ENCODE results near the gene AGL. TPM values are rescaled to one million over a fixed set of nuclear protein-coding genes. Genes with fewer than 3 reads are reported as not detected.

AGL gene
- total and polyA plus RNA-seq, 4 experiments from 2014 or later, result 9.0 to 20.5 (median 15.0) TPM

DNA sequence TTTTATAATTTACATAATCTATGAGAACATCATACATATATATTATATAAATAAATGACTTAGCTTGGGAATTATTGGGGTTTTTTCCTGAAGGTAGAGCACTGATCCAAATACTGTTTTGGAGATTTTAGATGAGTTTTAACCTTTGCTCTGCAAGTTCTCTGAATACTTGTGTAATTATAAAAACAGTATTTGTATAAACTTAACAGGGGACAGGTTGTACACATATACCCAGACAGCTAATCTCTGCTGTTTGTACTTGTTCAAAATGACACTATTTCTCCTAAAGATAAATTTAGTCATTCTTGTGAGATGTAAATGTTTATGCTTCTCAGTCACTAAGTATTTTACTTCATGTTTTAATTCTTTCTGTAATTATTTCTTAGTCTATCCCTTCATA is 8.7 kb downstream of the AGL start:
- H3K27ac ChIP-seq (ENCODE audit: low read depth, low read length), result no peak overlapping the region
- H3K36me3 ChIP-seq (ENCODE audit: insufficient read depth, low read length), result peaks cover 4% of the 10 kb centered on the region
- Mint-ChIP-seq H3K9me3 (no peaks in the 10 kb centered on the region), H3K27me3 (no peaks in the 10 kb centered on the region), H3K27ac (no peak overlapping the region), H3K4me3 (no peak overlapping the region), H3K36me3 (peaks cover 23 to 24% of the 10 kb centered on the region in 2 donors), H3K4me1 (no peaks in the 10 kb centered on the region)
- intact Hi-C loops (cut with micrococcal nuclease), result no loop called here
- no peaks in the 10 kb centered on the region for H3K27me3 ChIP-seq (ENCODE audit: insufficient read depth, low read length)
- DNase-seq, result no peak
- CTCF ChIA-PET (ENCODE audit: partially characterized antibody), result interaction anchor here (1.2 kb wide), 1 partner anchor 9 kb away, joined by 4 read pairs; no protein-coding TSS in a partner anchor
- H3K9me3 ChIP-seq (ENCODE audit: control insufficient read depth in 1 of 2, low read length in 2 of 2), result no peaks in the 10 kb centered on the region
- H3K4me3 ChIP-seq (ENCODE audit: low read length in 2 of 2), result no peak overlapping the region
- no peaks in the 10 kb centered on the region for H3K4me1 ChIP-seq (ENCODE audit: insufficient read depth, low read length)
- POLR2A ChIA-PET (ENCODE audit: partially characterized antibody), result interaction anchor here (0.6 kb wide), 1 partner anchor 9 kb away, joined by 3 read pairs; the partner anchor contains the start of gene AGL

DNA sequence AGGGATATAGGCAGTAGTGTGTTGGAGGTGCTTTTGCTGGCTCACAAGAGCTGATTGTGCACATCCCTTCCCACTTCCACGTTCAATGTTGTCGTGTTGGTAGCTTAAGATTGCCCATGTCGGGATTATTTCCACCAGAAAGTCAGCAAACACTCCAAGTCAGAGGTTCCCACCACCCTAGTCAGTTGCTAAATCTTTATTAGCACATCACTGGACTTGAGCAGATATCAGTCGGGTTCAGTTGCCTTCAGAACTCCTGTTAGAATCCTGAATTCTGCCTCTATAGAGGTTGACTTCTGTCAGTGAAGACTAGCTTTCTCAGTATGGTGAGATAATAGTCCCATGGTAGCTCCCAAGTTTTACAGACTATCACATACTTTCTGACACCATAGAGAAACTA is 10.5 kb downstream of the AGL start:
- intact Hi-C loops (cut with micrococcal nuclease), result no loop called here
- ChIA-PET CTCF (ENCODE audit: partially characterized antibody) (no interaction called here), POLR2A (ENCODE audit: partially characterized antibody) (no interaction called here)
- no peak overlapping the region for H3K27ac ChIP-seq (ENCODE audit: low read depth, low read length)
- no peaks in the 10 kb centered on the region for H3K4me1 Mint-ChIP-seq
- peaks cover 30 to 34% of the 10 kb centered on the region in 2 donors for H3K36me3 Mint-ChIP-seq
- H3K27me3 ChIP-seq (ENCODE audit: insufficient read depth, low read length), result no peaks in the 10 kb centered on the region
- no peak overlapping the region for H3K4me3 Mint-ChIP-seq
- H3K27ac Mint-ChIP-seq, result no peak overlapping the region
- H3K27me3 Mint-ChIP-seq, result no peaks in the 10 kb centered on the region
- no peak overlapping the region for H3K4me3 ChIP-seq (ENCODE audit: low read length in 2 of 2)
- no peaks in the 10 kb centered on the region for H3K4me1 ChIP-seq (ENCODE audit: insufficient read depth, low read length)
- no peaks in the 10 kb centered on the region for H3K9me3 Mint-ChIP-seq
- H3K36me3 ChIP-seq (ENCODE audit: insufficient read depth, low read length), result peaks cover 4% of the 10 kb centered on the region
- H3K9me3 ChIP-seq (ENCODE audit: control insufficient read depth in 1 of 2, low read length in 2 of 2), result no peaks in the 10 kb centered on the region
- no peak for DNase-seq

- no peak overlapping the region for H3K4me3 Mint-ChIP-seq
- ChIA-PET CTCF (ENCODE audit: partially characterized antibody) (interaction anchor here (1.2 kb wide), 1 partner anchor 8 kb away, joined by 4 read pairs; no protein-coding TSS in a partner anchor), POLR2A (ENCODE audit: partially characterized antibody) (no interaction called here)
- H3K36me3 ChIP-seq (ENCODE audit: insufficient read depth, low read length), result no peaks in the 10 kb centered on the region
- H3K27ac Mint-ChIP-seq, result no peak overlapping the region
- H3K27me3 Mint-ChIP-seq, result no peaks in the 10 kb centered on the region
- DNase-seq, result no peak
- H3K9me3 Mint-ChIP-seq, result no peaks in the 10 kb centered on the region
- no peaks in the 10 kb centered on the region for H3K4me1 Mint-ChIP-seq
- no peaks in the 10 kb centered on the region for H3K4me1 ChIP-seq (ENCODE audit: insufficient read depth, low read length)
- no peak overlapping the region for H3K27ac ChIP-seq (ENCODE audit: low read depth, low read length)
- intact Hi-C loops (cut with micrococcal nuclease), result no loop called here
- no peaks in the 10 kb centered on the region for H3K9me3 ChIP-seq (ENCODE audit: control insufficient read depth in 1 of 2, low read length in 2 of 2)
- no peaks in the 10 kb centered on the region for H3K27me3 ChIP-seq (ENCODE audit: insufficient read depth, low read length)
- H3K36me3 Mint-ChIP-seq, result peaks cover 20 to 27% of the 10 kb centered on the region in 2 donors
- no peak overlapping the region for H3K4me3 ChIP-seq (ENCODE audit: low read length in 2 of 2)
Measured at GRCh38 chr1:99867682-99868081, 17.5 kb downstream of the AGL start.

- H3K27me3 ChIP-seq (ENCODE audit: insufficient read depth, low read length), result no peaks in the 10 kb centered on the region
- ChIA-PET POLR2A (ENCODE audit: partially characterized antibody) (no interaction called here), CTCF (ENCODE audit: partially characterized antibody) (interaction anchor here (0.7 kb wide), 1 partner anchor 41 kb away, joined by 3 read pairs; no protein-coding TSS in a partner anchor)
- intact Hi-C loops (cut with micrococcal nuclease), result no loop called here
- H3K4me3 ChIP-seq (ENCODE audit: low read length in 2 of 2), result no peak overlapping the region
- Mint-ChIP-seq H3K36me3 (peaks cover 18 to 28% of the 10 kb centered on the region in 2 donors), H3K4me1 (no peaks in the 10 kb centered on the region), H3K4me3 (no peak overlapping the region), H3K9me3 (no peaks in the 10 kb centered on the region), H3K27me3 (no peaks in the 10 kb centered on the region), H3K27ac (no peak overlapping the region)
- no peaks in the 10 kb centered on the region for H3K9me3 ChIP-seq (ENCODE audit: control insufficient read depth in 1 of 2, low read length in 2 of 2)
- no peak overlapping the region for H3K27ac ChIP-seq (ENCODE audit: low read depth, low read length)
- no peaks in the 10 kb centered on the region for H3K36me3 ChIP-seq (ENCODE audit: insufficient read depth, low read length)
- H3K4me1 ChIP-seq (ENCODE audit: insufficient read depth, low read length), result no peaks in the 10 kb centered on the region
- no peak for DNase-seq
Measured at GRCh38 chr1:99869304-99869703, 19.1 kb downstream of the AGL start.

DNA sequence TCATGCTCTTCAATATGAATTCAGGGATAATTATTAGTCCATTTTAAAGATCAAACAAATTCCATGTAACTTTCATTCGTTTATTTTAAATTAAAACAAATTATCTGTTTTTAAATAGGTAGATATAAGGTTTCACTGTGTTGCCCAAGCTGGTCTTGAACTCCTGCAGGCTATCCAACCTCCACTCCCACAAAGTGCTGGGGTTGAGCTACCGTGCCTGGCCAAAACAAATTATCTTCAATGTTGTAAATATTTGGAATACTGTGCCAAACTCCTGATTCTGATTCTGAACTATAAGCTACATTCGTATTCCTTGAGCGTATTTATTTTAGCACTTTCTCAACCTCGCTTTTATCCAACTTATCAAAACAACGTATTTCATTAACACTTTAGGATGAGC is 19.6 kb downstream of the AGL start:
- DNase-seq, result no peak
- H3K4me3 ChIP-seq (ENCODE audit: low read length in 2 of 2), result no peak overlapping the region
- no peaks in the 10 kb centered on the region for H3K27me3 Mint-ChIP-seq
- no peaks in the 10 kb centered on the region for H3K27me3 ChIP-seq (ENCODE audit: insufficient read depth, low read length)
- no peaks in the 10 kb centered on the region for H3K4me1 ChIP-seq (ENCODE audit: insufficient read depth, low read length)
- no peaks in the 10 kb centered on the region for H3K36me3 ChIP-seq (ENCODE audit: insufficient read depth, low read length)
- ChIA-PET POLR2A (ENCODE audit: partially characterized antibody) (no interaction called here), CTCF (ENCODE audit: partially characterized antibody) (no interaction called here)
- no peak overlapping the region for H3K4me3 Mint-ChIP-seq
- no peak overlapping the region for H3K27ac Mint-ChIP-seq
- H3K4me1 Mint-ChIP-seq, result no peaks in the 10 kb centered on the region
- no peaks in the 10 kb centered on the region for H3K9me3 Mint-ChIP-seq
- no peak overlapping the region for H3K27ac ChIP-seq (ENCODE audit: low read depth, low read length)
- intact Hi-C loops (cut with micrococcal nuclease), result no loop called here
- peaks cover 14 to 24% of the 10 kb centered on the region in 2 donors for H3K36me3 Mint-ChIP-seq
- no peaks in the 10 kb centered on the region for H3K9me3 ChIP-seq (ENCODE audit: control insufficient read depth in 1 of 2, low read length in 2 of 2)

DNA sequence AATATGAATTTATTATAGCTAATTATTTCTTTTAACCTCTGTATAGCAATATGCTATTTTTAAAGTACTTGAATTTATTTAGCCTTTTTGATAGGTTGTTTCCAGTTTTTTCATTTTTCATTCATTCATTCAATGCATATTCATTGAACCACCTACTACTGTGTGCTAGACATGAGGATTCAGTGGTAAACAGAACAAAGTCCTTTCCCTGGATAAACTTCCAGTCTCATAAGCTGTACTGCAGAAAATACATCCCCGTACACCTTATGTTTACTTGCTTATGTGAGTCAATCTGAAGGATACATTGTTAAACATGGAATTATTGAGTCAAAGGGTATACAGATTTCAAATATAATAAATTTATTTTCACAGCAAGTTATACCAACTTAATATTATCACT is 21.9 kb downstream of the AGL start:
- no peak overlapping the region for H3K4me3 Mint-ChIP-seq
- Histone ChIP-seq H3K27me3 (ENCODE audit: insufficient read depth, low read length) (no peaks in the 10 kb centered on the region), H3K4me1 (ENCODE audit: insufficient read depth, low read length) (no peaks in the 10 kb centered on the region), H3K4me3 (ENCODE audit: low read length in 2 of 2) (no peak overlapping the region), H3K9me3 (ENCODE audit: control insufficient read depth in 1 of 2, low read length in 2 of 2) (no peaks in the 10 kb centered on the region), H3K27ac (ENCODE audit: low read depth, low read length) (no peak overlapping the region), H3K36me3 (ENCODE audit: insufficient read depth, low read length) (peaks cover 5% of the 10 kb centered on the region)
- no peaks in the 10 kb centered on the region for H3K9me3 Mint-ChIP-seq
- ChIA-PET POLR2A (ENCODE audit: partially characterized antibody) (no interaction called here), CTCF (ENCODE audit: partially characterized antibody) (interaction anchor here (0.7 kb wide), 1 partner anchor 997 kb away, joined by 3 read pairs; no protein-coding TSS in a partner anchor)
- no peaks in the 10 kb centered on the region for H3K27me3 Mint-ChIP-seq
- H3K27ac Mint-ChIP-seq, result no peak overlapping the region
- H3K4me1 Mint-ChIP-seq, result no peaks in the 10 kb centered on the region
- H3K36me3 Mint-ChIP-seq, result peaks cover 20 to 27% of the 10 kb centered on the region in 2 donors
- DNase-seq, result no peak
- intact Hi-C loops (cut with micrococcal nuclease), result no loop called here

- H3K4me3 ChIP-seq (ENCODE audit: low read length in 2 of 2), result no peak overlapping the region
- no peaks in the 10 kb centered on the region for H3K27me3 ChIP-seq (ENCODE audit: insufficient read depth, low read length)
- no peak for DNase-seq
- ChIA-PET CTCF (ENCODE audit: partially characterized antibody) (no interaction called here), POLR2A (ENCODE audit: partially characterized antibody) (no interaction called here)
- no peak overlapping the region for H3K27ac ChIP-seq (ENCODE audit: low read depth, low read length)
- H3K27me3 Mint-ChIP-seq, result no peaks in the 10 kb centered on the region
- H3K36me3 Mint-ChIP-seq, result peaks cover 32 to 37% of the 10 kb centered on the region in 2 donors
- no peaks in the 10 kb centered on the region for H3K4me1 Mint-ChIP-seq
- peaks cover 28% of the 10 kb centered on the region for H3K36me3 ChIP-seq (ENCODE audit: insufficient read depth, low read length)
- no peak overlapping the region for H3K4me3 Mint-ChIP-seq
- no peak overlapping the region for H3K27ac Mint-ChIP-seq
- no peaks in the 10 kb centered on the region for H3K9me3 Mint-ChIP-seq
- H3K4me1 ChIP-seq (ENCODE audit: insufficient read depth, low read length), result no peaks in the 10 kb centered on the region
- intact Hi-C loops (cut with micrococcal nuclease), result no loop called here
- no peaks in the 10 kb centered on the region for H3K9me3 ChIP-seq (ENCODE audit: control insufficient read depth in 1 of 2, low read length in 2 of 2)
Measured at GRCh38 chr1:99877568-99877967, 27.4 kb downstream of the AGL start.

- Histone ChIP-seq H3K4me3 (ENCODE audit: low read length in 2 of 2) (no peak overlapping the region), H3K36me3 (ENCODE audit: insufficient read depth, low read length) (peaks cover 22% of the 10 kb centered on the region), H3K4me1 (ENCODE audit: insufficient read depth, low read length) (no peaks in the 10 kb centered on the region), H3K27me3 (ENCODE audit: insufficient read depth, low read length) (no peaks in the 10 kb centered on the region), H3K27ac (ENCODE audit: low read depth, low read length) (no peak overlapping the region), H3K9me3 (ENCODE audit: control insufficient read depth in 1 of 2, low read length in 2 of 2) (no peaks in the 10 kb centered on the region)
- DNase-seq, result no peak
- H3K36me3 Mint-ChIP-seq, result peaks cover 45 to 65% of the 10 kb centered on the region in 2 donors
- H3K27ac Mint-ChIP-seq, result no peak overlapping the region
- H3K27me3 Mint-ChIP-seq, result no peaks in the 10 kb centered on the region
- peaks cover 0 to 2% (median 0%) of the 10 kb centered on the region in 4 donors for H3K4me1 Mint-ChIP-seq
- intact Hi-C loops (cut with micrococcal nuclease), result no loop called here
- H3K9me3 Mint-ChIP-seq, result no peaks in the 10 kb centered on the region
- no peak overlapping the region for H3K4me3 Mint-ChIP-seq
- POLR2A ChIA-PET (ENCODE audit: partially characterized antibody), result interaction anchor here (0.7 kb wide), 2 partner anchors 10 to 171 kb away, joined by 3 to 4 read pairs; no protein-coding TSS in a partner anchor
- CTCF ChIA-PET (ENCODE audit: partially characterized antibody), result no interaction called here
Measured at GRCh38 chr1:99886179-99886578, 36.0 kb downstream of the AGL start.
